Measurements from ENCODE around the gene POLG. TPM values are rescaled to one million over a fixed set of nuclear protein-coding genes. Genes with fewer than 3 reads are reported as not detected.

POLG gene
- total and polyA plus RNA-seq, 2 experiments from 2014 or later: 28.8 to 74.1 TPM

DNA sequence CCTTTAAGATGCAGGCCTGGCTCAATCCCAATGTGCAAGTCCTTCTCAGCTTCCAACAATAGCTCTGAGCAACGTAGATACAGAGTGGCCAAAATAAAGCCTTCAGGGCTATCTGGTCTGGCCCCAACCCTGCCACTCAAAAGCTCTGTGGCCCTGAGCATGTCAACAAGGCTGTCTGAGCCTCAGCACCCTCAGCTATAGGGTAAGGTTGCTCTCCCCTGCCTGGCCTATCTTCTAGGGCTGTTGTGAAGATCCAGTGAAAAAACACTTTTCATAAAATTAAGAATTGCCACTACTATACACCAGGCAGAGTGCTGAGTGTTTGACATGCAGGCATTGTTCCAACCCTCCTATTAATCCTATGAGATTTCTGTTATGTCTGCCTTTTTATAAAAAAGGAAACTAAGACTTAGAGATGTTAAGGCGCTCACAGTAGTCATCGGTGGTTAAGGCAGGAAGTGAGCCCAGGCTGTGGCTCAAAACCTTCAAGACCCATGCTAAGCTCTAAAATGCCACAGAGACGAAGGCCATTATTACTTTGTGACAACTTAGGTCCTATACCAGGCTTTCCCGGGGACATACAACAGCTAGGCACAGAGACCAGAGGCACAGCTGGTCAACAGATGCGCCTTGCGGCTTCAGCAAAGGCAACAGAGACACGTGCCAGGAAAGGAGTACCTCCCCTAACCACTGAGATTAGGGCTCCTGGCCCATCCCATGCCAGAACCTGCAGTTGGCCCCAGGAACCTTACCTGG, 5.1 kb downstream of the POLG start (continued):
- TF ChIP-seq CTCF (conservative IDR thresholded peaks at IDR 0.05; ENCODE audit: low read depth in 2 of 2): no peak
- TF ChIP-seq JUNB (IDR thresholded peaks at IDR 0.05; ENCODE audit: unreplicated experiment): no peak

DNA sequence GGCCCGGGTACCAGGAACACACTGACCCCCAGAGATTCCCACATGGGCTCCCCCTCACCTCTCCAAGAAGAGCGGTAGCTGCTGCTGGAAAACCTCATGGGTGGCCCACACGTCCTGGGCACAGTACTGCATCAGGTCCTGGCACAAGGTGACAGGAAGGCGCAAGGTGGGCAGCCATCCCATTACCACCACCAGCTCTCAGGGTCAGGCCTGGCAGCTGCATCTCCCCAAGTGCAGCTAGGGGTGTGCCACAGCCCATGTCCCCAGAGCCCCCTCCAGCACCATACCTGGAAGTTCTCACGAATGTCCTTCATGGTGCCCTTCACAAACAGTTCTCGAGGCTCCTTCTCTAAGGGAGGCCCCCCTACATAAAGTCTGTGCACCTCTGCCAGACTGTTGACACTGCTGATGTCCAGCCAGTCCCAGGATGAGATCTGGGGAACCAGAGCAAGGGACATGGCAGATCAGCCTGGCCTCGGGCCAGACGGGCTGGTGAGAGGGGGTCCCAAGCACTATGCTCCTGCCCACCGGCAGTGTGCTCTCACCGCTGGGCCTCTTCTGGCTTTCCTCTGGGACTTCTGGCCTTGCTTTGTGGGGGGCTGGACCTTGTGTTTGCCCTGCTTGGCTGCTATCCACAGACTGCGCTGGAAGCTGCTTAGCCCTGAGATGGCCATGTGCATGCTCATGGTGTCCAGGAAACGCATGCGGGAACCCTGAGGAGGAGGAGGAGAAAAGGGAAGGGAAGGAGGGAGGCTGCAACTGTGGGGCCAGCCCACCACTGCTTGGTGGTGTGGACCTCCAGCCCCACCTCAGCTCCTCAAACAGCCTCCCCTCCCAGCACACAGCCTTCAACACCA, 6.0 kb downstream of the POLG start:
- Histone ChIP-seq H4K20me1 (replicated peaks; ENCODE audit: insufficient read depth) (peaks cover 30% of the 10 kb centered on the region), H3K4me2 (no peak overlapping the region), H3K9me2 (ENCODE audit: insufficient read depth) (no peaks in the 10 kb centered on the region), H3F3A (replicated peaks; ENCODE audit: low read depth) (no peaks in the 10 kb centered on the region), H2AFZ (no peak overlapping the region), H3K4me3 (no peak overlapping the region), H3K4me1 (ENCODE audit: insufficient read depth) (peaks cover 13% of the 10 kb centered on the region; the same call in 1 of the 2 replicates), H3K27ac (ENCODE audit: low read depth) (no peak overlapping the region), H3K36me3 (ENCODE audit: insufficient read depth) (peaks cover 64% of the 10 kb centered on the region), H3K27me3 (ENCODE audit: insufficient read depth) (no peaks in the 10 kb centered on the region), H3K79me2 (replicated peaks; ENCODE audit: insufficient read depth) (peaks cover 28% of the 10 kb centered on the region)
- Mint-ChIP-seq H3K4me3 (no peak overlapping the region), H3K27ac (no peak overlapping the region), H3K27me3 (ENCODE audit: insufficient read depth, low read depth, poor library complexity) (peaks cover 2% of the 10 kb centered on the region), H3K36me3 (ENCODE audit: low read depth) (peaks cover 89% of the 10 kb centered on the region), H3K9me3 (no peaks in the 10 kb centered on the region), H3K4me1 (peaks cover 19% of the 10 kb centered on the region)
- ATAC-seq (no peak), DNase-seq (ENCODE audit: low spot score) (no peak)
- TF ChIP-seq CREB1 (CRISPR knock-in tag; IDR thresholded peaks at IDR 0.05; ENCODE audit: low read depth): no peak
- TF ChIP-seq, protein P1, sequence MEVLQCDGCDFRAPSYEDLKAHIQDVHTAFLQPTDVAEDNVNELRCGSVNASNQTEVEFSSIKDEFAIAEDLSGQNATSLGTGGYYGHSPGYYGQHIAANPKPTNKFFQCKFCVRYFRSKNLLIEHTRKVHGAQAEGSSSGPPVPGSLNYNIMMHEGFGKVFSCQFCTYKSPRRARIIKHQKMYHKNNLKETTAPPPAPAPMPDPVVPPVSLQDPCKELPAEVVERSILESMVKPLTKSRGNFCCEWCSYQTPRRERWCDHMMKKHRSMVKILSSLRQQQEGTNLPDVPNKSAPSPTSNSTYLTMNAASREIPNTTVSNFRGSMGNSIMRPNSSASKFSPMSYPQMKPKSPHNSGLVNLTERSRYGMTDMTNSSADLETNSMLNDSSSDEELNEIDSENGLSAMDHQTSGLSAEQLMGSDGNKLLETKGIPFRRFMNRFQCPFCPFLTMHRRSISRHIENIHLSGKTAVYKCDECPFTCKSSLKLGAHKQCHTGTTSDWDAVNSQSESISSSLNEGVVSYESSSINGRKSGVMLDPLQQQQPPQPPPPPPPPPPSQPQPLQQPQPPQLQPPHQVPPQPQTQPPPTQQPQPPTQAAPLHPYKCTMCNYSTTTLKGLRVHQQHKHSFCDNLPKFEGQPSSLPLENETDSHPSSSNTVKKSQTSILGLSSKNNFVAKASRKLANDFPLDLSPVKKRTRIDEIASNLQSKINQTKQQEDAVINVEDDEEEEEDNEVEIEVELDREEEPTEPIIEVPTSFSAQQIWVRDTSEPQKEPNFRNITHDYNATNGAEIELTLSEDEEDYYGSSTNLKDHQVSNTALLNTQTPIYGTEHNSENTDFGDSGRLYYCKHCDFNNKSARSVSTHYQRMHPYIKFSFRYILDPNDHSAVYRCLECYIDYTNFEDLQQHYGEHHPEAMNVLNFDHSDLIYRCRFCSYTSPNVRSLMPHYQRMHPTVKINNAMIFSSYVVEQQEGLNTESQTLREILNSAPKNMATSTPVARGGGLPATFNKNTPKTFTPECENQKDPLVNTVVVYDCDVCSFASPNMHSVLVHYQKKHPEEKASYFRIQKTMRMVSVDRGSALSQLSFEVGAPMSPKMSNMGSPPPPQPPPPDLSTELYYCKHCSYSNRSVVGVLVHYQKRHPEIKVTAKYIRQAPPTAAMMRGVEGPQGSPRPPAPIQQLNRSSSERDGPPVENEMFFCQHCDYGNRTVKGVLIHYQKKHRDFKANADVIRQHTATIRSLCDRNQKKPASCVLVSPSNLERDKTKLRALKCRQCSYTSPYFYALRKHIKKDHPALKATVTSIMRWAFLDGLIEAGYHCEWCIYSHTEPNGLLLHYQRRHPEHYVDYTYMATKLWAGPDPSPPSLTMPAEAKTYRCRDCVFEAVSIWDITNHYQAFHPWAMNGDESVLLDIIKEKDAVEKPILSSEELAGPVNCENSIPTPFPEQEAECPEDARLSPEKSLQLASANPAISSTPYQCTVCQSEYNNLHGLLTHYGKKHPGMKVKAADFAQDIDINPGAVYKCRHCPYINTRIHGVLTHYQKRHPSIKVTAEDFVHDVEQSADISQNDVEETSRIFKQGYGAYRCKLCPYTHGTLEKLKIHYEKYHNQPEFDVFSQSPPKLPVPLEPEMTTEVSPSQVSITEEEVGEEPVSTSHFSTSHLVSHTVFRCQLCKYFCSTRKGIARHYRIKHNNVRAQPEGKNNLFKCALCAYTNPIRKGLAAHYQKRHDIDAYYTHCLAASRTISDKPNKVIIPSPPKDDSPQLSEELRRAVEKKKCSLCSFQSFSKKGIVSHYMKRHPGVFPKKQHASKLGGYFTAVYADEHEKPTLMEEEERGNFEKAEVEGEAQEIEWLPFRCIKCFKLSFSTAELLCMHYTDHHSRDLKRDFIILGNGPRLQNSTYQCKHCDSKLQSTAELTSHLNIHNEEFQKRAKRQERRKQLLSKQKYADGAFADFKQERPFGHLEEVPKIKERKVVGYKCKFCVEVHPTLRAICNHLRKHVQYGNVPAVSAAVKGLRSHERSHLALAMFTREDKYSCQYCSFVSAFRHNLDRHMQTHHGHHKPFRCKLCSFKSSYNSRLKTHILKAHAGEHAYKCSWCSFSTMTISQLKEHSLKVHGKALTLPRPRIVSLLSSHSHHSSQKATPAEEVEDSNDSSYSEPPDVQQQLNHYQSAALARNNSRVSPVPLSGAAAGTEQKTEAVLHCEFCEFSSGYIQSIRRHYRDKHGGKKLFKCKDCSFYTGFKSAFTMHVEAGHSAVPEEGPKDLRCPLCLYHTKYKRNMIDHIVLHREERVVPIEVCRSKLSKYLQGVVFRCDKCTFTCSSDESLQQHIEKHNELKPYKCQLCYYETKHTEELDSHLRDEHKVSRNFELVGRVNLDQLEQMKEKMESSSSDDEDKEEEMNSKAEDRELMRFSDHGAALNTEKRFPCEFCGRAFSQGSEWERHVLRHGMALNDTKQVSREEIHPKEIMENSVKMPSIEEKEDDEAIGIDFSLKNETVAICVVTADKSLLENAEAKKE (CRISPR knock-in tag; IDR thresholded peaks at IDR 0.05): no peak
- TF ChIP-seq EZH2 (IDR thresholded peaks at IDR 0.05; ENCODE audit: low read depth, unreplicated experiment): no peak
- no peak for TF ChIP-seq ZNF331 (CRISPR knock-in tag; IDR thresholded peaks at IDR 0.05; ENCODE audit: low read depth)
- TF ChIP-seq ZNF114 (CRISPR knock-in tag; IDR thresholded peaks at IDR 0.05): no peak
- TF ChIP-seq CTCF (conservative IDR thresholded peaks at IDR 0.05; ENCODE audit: low read depth in 2 of 2): no peak
- no peak for TF ChIP-seq ETS1 (IDR thresholded peaks at IDR 0.05)
- TF ChIP-seq STAT1 (IDR thresholded peaks at IDR 0.05; ENCODE audit: unreplicated experiment): no peak

Data from GM23338 (cell line).